GM08714 (cell line): ENCODE measurements around the gene MYF5.
A peak's percentile ranks its signal among the peaks of the same experiment; 100 is the strongest.

ENCODE experiments used
- H3K4me3 ChIP-seq: fragments of 200-500 bp; sonication (Bioruptor generic); 2 replicates; pipeline ENCODE4 v1.5.1; 2014; ENCODE audit warnings: mild to moderate bottlenecking, low read length, inconsistent platforms
- ZNF274 ChIP-seq: IDR thresholded peaks from 2 replicates; pipeline ENCODE4 v1.6.1; 2012; ENCODE audit warnings: mild to moderate bottlenecking, low read depth, low read length

MYF5 gene

DNA sequence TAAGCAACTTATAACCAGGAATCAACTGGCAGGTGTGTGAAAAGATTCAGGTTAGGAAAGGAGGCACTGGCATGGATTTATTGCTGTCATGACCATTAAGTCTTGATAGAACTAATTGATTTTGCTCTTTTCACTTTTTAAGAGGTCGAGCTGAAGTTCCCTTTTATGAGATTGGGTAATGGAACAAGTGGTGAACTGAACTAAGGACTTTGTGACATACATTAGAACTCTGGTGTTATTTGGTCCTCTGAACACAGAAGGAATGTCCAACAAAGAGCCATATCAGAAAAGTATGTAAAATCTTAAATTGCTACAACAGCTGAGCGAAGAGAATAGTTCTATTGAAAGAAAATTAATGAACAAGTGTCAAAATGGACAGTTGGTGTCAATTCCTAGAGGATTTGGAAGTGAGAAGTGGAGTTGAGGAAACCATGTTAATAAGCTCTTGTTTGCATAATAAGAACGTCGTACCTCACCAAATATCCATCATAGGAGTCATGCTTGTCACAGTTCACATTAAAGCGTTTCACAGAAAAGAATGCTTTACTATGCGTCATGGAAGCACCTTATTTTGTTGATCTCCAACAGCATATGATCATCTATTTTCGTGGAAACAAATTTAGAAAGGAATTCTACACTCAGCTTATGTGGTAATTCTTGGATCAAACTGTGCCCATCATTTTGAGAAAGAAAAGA, 17.7 kb upstream of the MYF5 start:
- TF ChIP-seq ZNF274 = no peak
- no peak overlapping the region for H3K4me3 ChIP-seq

DNA sequence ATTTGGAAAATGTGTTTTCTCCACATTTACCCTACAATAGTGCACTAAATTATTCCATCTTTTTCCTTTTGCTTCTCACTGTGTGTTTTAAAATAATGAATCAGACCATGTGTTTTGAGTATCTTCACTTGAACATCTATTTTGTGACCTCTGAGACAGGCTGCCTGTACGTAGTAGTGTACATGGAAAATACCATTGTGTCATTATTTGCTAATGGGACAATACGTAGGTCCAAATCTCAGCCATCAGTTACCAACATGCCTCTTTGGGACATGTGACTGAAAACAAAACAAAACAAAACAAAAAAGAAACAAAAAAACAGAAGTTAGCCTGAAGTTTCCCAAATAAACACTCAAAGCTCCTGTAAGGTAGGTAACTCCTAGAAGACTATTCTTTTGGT, 16.4 kb upstream of the MYF5 start:
- no peak for TF ChIP-seq ZNF274
- H3K4me3 ChIP-seq = no peak overlapping the region

DNA sequence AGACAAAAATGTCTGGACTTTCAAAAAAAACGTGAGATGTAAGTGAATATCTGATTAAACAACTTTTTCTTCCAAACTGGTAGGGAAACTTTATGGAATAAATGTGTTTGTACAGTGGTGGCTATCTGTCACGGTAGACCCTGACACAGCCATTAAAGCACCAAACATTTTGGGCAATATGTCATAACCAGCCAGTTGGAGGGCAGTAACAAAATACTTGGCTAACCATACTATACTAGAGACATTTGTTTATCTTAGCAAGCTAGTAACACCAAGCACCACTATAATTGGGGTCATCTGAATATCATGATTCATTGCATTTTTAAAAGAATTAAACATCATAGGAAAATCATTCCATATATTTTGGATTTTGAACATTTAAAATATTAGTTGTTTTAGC, 15.3 kb upstream of the MYF5 start:
- H3K4me3 ChIP-seq = no peak overlapping the region
- no peak for TF ChIP-seq ZNF274

DNA sequence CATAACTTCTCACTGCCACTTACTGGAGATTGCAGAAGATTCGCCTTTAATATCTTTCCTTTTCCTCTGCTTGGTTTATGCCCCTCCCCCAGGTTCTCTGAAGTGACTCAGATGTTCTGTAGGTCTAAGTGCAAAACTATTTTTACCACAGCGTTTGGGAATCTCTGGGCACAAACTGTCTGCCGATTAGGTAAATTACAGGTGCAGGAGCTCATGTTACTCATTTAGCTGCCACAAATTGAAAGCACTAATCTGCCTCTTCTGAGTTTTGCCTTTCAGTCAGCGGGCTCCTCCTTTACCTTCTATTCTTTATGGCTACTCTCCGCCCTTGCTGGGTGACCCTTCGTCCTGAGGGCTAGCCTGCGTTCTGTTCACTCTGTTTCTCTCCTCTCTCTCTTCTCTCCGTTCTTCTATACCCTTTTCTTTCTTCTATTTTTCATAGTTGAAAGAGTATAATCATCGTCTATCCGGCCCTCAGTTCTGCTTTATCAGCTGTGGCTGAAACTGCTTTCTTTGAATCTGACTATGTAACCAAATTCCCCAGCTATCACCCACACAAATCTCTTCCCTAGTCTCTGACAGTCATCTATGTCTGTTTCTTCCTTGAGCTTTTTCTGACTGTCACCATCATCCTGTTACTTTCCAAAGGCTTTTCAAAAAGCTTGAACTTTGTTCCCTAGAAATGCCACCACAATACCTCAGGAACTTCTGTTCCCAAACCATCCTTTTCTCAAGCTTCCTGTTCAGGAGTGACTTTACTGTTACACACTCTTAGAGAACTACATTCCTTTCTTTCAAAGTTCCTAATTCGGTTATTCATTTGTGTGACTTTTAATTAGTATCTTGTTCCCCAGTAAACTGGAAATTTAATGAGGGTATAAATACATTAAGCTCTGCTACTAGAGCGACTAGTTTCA, 13.6 kb upstream of the MYF5 start:
- H3K4me3 ChIP-seq = peak overlapping the region; percentile 67
- TF ChIP-seq ZNF274 = no peak

DNA sequence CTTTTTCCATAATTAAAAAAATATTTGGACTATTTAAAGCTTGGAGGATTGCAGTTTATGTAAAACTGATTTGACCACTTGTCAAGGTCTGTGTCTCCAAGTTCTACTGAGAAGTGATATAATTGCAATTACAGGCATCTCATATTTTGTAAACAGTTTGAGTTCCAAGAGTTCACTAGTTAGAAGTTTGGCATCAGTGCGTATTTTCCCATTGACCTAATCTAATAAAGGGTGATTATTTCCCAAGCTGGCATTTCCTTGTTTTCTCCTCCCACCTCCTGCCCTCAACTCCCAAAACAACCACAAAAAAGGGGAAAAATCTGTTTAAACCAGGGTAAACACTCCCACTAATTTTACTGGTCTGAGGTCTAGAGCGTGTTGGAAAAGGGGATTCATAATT, 12.3 kb upstream of the MYF5 start:
- TF ChIP-seq ZNF274 = no peak
- H3K4me3 ChIP-seq = no peak overlapping the region

DNA sequence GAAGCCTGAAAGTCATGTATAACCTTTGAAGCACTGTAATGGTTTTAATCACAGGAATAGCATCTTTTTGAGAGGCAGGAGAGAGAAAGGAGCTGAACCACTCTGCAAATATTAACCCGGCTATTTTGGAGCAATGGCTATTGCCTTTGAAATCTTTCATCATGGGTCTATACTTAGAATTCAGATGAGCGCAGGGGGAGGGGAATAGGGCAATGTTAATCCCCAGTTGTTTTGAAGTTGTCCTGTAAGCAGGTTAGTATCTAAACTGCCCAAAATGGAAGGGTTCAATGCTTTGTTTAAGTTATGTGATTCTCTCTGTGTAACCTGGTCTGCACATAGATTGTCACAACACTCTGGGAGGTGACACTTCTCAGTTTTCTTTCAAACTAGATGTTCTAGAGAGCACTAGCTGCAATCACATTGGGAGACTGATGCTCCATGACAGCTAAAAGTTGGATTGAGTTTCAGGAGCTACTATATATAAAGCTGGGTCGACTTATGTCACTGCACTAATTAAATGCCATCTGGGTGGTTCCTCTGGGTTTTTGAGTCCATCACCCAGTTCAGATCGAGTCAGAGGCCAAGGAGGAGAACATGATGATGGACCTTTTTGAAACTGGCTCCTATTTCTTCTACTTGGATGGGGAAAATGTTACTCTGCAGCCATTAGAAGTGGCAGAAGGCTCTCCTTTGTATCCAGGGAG, 9.4 kb upstream of the MYF5 start, which contains the start of gene MYF6:
TSS of gene MYF6 (plus strand) at position 509 of the 704 bp plus-strand sequence. CDS start at position 595, 86 bp downstream.
- peak within 1 kb of the TSS; percentile 29; the same call in 1 of the 2 replicates for H3K4me3 ChIP-seq
- no peak for TF ChIP-seq ZNF274

DNA sequence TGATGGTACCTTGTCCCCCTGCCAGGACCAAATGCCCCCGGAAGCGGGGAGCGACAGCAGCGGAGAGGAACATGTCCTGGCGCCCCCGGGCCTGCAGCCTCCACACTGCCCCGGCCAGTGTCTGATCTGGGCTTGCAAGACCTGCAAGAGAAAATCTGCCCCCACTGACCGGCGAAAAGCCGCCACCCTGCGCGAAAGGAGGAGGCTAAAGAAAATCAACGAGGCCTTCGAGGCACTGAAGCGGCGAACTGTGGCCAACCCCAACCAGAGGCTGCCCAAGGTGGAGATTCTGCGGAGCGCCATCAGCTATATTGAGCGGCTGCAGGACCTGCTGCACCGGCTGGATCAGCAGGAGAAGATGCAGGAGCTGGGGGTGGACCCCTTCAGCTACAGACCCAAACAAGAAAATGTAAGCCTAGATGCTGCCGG, 8.9 kb upstream of the MYF5 start:
- H3K4me3 ChIP-seq = no peak overlapping the region; the same call in 1 of the 2 replicates
- no peak for TF ChIP-seq ZNF274

DNA sequence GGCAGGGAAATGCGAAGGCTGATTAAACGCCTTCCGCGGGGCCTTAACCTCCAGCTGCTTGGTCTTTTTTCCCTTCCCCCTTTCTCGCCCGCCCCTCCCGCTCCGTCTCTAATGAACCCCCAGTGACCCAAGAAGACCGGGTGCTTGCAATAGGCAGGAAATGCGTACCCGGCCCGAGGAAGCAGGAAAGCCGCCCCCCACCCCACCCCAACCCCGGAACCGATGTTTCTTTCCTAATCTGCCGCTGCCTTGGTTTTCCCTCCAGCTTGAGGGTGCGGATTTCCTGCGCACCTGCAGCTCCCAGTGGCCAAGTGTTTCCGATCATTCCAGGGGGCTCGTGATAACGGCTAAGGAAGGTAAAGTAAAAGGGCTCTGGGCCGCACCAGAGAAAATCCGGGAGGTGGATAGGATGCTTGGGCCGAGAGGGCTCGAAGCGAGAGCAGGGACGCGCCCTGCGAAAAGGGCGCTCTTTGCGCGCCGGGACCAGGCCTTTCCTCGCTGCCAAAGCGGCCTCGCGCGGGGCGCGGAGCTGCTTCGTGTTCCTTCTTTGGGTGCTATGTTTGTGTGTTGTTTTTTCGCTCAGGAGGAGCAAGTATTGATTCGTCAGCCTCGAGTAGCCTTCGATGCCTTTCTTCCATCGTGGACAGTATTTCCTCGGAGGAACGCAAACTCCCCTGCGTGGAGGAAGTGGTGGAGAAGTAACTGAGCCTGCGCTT, 8.3 kb upstream of the MYF5 start:
- H3K4me3 ChIP-seq = peak overlapping the region; percentile 29; the same call in 1 of the 2 replicates
- TF ChIP-seq ZNF274 = no peak

DNA sequence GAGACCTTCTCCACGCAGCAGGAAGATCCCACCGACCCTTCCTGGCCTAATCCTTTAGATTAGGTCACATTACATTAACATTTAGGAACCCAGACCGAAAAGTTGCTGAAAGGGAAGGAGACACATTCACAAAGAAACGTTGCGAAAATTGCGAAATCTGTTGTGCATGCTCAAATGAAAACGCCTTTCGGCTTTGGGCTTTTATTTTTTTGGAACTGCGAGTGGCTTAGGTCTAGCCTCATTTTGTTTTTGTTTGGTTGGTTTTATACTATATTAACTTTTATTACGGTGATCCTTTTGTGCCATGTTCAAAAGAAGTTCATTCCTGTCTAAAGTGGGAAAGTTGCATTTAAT, 7.8 kb upstream of the MYF5 start:
- peak overlapping the region; percentile 29; the same call in 1 of the 2 replicates for H3K4me3 ChIP-seq
- TF ChIP-seq ZNF274 = no peak

DNA sequence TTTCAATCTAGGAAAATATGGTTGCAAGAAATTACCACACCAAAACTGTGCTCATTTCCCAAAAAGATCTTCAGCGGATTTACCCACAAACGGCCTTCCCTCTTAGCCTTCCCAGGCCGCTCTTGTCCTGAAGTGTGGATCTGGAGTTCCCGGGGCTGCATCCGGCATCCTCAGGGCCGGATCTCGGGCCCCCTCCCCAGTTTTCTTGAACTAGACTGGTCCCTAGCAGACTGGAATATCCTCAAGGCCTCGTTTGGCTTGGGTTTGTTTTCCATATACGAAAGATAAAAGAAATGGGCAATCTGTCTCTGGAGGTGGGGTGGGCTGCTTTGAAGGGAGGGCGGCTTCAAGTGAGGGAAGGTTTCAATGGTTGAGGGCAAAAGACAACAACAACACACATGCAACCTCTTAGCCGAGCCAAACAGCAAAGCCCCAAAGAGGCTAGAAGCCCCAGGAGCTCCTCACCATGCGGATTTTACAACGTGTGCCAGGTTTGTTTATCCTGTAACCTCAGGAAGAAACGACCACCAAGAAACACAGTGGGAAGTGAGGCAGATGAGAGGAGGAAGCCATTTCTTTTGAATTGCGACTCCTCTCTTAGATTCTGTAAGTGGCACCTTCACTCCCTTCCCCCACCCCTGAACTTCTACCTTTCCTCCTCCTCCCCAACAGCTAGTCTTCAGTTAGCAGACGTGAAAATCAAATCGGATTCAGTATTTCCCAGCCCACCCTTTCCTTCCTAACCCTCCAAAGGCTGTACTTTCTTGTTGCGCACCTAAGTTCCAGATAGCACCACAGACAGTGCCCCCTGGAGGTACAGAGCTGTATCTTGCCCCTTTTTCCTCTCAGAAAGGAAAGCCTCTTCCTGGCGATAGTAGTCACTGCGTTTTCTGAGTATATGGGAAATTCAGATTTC, 6.6 kb upstream of the MYF5 start:
- no peak overlapping the region for H3K4me3 ChIP-seq
- TF ChIP-seq ZNF274 = no peak

DNA sequence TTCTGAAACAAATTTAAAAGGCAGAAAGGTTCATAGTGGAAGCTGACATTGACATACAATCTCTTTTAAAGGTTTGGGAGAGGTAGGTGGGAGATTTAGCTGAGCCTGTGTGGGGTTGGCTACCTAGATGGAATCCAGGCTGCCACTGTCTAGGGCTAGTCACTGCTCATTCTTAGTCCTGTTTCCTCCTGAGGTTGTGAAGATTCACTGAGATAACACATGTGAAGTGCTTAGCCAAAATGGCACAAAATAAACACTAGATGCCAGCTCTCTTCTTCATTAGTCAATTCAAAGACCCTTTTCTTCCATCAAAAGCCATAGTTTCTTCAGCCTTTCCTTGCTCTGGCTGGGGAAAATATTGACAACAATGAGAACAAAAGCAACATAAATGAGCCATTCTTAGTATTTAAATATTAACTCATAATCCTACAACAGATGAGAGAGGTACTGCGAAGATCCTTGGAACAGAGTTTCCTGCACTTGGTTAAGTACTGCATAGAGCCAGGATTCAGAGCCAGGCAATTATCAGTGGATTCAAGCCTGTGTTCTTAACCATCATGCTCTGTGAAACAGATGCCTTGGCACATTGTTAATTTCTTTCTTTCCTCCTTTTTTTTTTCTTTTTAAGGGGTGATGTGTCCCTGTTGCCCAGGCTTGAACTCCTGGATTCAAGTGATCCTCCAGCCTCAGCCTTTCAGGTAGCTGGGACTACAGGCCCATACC, 5.8 kb upstream of the MYF5 start:
- no peak overlapping the region for H3K4me3 ChIP-seq
- no peak for TF ChIP-seq ZNF274

DNA sequence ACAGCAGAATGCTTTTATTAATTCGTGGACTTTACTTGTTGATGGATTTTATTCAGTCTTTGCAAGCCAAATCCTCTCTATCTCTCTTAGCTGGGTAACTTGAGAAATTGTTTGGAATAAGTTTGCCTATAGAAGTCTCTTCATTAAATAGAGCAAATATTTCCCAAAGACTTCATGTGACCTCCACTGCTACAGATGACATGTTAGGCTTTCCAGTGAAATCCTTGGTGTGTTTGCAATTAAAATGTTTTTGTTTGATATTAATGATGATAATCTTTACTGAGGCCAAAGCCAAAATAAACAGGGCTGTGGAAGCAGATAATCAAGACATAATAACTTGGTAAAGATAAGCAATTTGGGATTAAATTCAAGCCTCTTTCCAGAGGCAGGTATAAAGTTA, 4.8 kb upstream of the MYF5 start:
- no peak overlapping the region for H3K4me3 ChIP-seq
- TF ChIP-seq ZNF274 = no peak
